ENCODE data around the gene SOWAHA.

SOWAHA gene

DNA sequence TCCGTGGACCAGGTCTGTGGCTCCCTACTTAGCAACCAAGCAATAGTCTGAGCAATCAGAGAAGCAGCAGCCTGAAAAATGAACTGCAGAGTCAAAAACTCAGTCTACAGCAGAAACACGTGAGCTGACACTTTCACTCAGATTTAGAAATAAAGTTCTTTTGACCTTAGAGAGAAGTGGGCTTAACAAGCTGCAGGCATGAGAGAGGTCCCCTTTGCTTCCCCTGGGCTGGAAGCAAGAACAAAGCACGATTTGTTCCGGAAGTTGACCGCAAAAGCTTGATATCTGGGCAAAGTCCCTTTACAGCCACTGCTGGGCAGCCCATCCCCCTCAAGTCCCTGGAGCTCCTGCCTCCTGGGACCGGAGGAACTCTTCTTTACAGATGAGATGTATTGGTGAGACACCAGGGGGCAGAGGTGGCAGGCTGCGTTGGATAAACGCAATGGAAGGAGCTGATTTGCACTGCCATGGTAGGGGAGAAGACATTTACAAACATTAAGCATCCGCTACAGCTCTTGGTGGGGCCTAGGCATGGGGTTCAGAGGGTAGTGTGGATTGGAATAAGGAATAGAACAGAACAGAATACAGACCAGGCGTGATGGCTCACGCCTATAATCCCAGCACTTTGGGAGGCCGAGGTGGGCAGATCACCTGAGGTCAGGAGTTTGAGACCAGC, 5.8 kb upstream of the SOWAHA start:
- no peak overlapping the region for H3K4me3 ChIP-seq (replicated peaks in 1 of 2; ENCODE audit: low read depth in 2 of 2, low read length in 2 of 2)
- DNase-seq (ENCODE audit: low read depth in 2 of 2) = no peak
- TF ChIP-seq, protein P1, sequence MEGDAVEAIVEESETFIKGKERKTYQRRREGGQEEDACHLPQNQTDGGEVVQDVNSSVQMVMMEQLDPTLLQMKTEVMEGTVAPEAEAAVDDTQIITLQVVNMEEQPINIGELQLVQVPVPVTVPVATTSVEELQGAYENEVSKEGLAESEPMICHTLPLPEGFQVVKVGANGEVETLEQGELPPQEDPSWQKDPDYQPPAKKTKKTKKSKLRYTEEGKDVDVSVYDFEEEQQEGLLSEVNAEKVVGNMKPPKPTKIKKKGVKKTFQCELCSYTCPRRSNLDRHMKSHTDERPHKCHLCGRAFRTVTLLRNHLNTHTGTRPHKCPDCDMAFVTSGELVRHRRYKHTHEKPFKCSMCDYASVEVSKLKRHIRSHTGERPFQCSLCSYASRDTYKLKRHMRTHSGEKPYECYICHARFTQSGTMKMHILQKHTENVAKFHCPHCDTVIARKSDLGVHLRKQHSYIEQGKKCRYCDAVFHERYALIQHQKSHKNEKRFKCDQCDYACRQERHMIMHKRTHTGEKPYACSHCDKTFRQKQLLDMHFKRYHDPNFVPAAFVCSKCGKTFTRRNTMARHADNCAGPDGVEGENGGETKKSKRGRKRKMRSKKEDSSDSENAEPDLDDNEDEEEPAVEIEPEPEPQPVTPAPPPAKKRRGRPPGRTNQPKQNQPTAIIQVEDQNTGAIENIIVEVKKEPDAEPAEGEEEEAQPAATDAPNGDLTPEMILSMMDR (IDR thresholded peaks at IDR 0.05; ENCODE audit: low read depth, low read length) = no peak

DNA sequence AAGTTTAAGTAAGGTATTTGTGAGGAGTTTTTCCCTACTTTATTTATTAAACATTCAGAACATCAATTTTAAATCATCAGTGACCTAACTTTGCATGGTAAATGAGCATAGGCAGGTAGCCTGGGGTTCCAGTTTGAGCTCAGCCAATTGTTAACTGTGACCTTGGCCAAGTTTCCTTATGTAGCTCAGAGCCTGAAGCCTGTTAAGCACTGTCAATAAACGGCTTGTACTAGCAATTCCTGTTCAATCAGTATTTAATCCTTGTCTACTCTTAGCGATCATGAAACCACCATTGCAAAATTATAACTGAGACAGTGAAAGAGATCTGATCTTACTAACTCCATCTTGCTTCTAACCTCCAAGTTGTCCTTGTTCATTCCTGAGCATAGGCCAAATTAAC, 4.7 kb upstream of the SOWAHA start:
- no peak overlapping the region for H3K4me3 ChIP-seq (replicated peaks in 1 of 2; ENCODE audit: low read depth in 2 of 2, low read length in 2 of 2)
- TF ChIP-seq, protein P1 (IDR thresholded peaks at IDR 0.05; ENCODE audit: low read depth, low read length) = no peak
- DNase-seq (ENCODE audit: low read depth in 2 of 2) = no peak

DNA sequence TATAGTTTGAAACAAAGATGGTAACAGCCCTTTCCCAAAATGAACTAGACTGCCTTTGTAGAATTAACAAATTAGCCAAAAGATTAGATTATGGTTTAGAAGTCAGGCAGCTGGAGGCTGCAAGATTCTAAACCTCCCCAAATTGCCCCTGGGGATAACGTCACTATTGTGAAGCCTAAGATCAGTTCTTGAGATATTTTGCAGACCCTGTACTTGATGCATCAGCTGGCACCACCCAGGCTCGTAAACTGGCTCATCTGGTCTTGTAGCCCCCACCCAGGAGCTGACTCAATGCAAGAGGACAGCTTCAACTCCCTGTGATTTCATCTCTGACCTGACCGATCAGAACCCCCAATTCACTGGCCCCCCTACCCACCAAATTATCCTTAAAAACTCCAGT, 4.2 kb upstream of the SOWAHA start:
- DNase-seq (ENCODE audit: low read depth in 2 of 2) = no peak
- no peak overlapping the region for H3K4me3 ChIP-seq (replicated peaks in 1 of 2; ENCODE audit: low read depth in 2 of 2, low read length in 2 of 2)
- TF ChIP-seq, protein P1 (IDR thresholded peaks at IDR 0.05; ENCODE audit: low read depth, low read length) = no peak

DNA sequence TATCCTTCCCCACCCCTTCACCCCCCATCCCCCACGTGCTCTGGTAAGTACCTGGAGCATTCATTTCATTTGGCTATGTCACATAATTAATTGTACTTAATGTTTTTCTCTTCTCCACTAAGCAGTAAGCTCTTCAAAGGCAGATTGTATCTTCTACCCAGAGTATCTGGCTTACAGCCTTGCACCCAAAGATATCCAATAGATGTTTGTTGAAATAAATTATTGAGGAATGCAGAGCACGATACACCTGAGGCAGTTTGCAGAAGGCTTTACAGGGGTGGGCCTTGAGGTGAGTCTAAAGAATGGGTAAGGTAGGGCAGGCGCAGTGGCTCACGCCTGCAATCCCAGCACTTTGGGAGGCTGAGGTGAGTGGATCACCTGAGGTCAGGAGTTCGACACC, 2.5 kb upstream of the SOWAHA start:
- TF ChIP-seq, protein P1 (IDR thresholded peaks at IDR 0.05; ENCODE audit: low read depth, low read length) = no peak
- no peak for DNase-seq (ENCODE audit: low read depth in 2 of 2)
- no peak overlapping the region for H3K4me3 ChIP-seq (replicated peaks in 1 of 2; ENCODE audit: low read depth in 2 of 2, low read length in 2 of 2)

DNA sequence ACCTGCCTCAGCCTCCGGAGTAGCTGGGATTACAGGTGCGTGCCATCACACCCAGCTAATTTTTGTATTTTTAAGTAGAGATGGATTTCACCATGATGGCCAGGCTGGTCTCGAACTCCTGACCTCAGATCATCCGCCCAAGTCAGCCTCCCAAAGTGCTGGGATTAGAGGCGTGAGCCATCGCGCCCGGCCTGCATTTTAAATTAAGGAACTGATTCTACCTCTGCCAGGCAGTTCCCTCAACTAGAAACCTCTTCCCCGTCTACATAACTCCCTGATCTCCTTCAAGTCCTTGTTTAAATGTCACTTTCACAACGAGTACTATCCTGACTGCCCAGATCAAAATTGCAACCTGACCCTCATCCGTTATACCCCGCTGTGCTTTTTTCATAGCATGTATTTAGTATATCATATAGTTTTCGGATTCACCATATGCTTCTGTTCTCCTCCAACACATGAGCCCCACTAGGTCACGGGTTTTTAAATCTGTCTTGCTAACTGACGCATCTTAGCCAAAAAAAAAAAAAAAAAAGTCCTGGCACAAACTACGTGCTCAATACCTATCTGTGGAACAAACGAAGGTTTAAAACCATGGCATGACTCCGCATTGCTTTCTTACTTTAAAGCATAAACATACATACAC, 858 bp upstream of the SOWAHA start:
- no peak for DNase-seq (ENCODE audit: low read depth in 2 of 2)
- TF ChIP-seq, protein P1 (IDR thresholded peaks at IDR 0.05; ENCODE audit: low read depth, low read length) = no peak

DNA sequence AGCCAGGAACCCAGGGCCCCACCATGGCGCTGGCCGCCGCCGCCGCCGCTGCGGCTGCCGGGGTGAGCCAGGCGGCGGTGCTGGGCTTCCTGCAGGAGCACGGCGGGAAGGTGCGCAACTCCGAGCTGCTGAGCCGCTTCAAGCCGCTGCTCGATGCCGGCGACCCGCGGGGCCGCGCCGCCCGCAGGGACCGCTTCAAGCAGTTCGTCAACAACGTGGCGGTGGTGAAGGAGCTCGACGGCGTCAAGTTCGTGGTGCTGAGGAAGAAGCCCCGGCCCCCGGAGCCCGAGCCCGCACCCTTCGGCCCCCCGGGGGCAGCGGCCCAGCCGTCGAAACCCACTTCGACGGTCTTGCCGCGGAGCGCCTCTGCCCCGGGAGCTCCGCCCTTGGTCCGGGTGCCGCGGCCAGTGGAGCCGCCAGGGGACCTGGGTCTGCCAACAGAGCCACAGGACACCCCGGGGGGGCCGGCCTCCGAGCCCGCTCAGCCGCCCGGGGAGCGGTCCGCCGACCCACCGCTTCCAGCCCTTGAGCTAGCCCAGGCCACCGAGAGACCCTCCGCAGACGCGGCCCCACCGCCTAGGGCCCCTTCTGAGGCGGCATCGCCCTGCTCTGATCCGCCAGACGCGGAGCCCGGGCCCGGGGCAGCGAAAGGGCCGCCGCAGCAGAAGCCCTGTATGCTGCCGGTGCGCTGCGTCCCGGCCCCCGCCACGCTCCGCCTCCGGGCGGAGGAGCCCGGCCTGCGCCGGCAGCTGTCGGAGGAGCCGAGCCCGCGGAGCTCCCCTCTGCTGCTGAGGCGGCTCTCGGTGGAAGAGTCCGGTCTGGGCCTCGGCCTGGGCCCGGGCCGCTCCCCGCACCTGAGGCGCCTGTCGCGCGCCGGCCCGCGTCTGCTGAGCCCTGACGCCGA, 749 bp downstream of the SOWAHA start:
- TF ChIP-seq, protein P1 (IDR thresholded peaks at IDR 0.05; ENCODE audit: low read depth, low read length) = no peak
- peak overlapping the region in 1 of 2 donors; percentile 32 for H3K4me3 ChIP-seq (replicated peaks in 1 of 2; ENCODE audit: low read depth in 2 of 2, low read length in 2 of 2)
- DNase-seq (ENCODE audit: low read depth in 2 of 2) = peak in 1 of 2 donors; percentile 11

More for the DNA sequence above, 858 bp upstream of the SOWAHA start:
- no peak overlapping the region for H3K4me3 ChIP-seq (replicated peaks in 1 of 2; ENCODE audit: low read depth in 2 of 2, low read length in 2 of 2)
